CD4-positive, alpha-beta T cell treated with Interleukin-6 at 100 ng/mL for 8 hours (primary cell): Measurements from ENCODE around the gene ZNF700.
"Not testable (repeated sequence)": the region's sequence is repeated elsewhere in the genome, so short reads cannot be mapped to it uniquely, and the experiment has no call there.

Source experiments
- DNase-seq: peaks from one replicate; pipeline ENCODE4 v3.0.0-alpha.2; 2020; ENCODE audit warnings: mixed read lengths, low spot score

Gene ZNF700

DNA sequence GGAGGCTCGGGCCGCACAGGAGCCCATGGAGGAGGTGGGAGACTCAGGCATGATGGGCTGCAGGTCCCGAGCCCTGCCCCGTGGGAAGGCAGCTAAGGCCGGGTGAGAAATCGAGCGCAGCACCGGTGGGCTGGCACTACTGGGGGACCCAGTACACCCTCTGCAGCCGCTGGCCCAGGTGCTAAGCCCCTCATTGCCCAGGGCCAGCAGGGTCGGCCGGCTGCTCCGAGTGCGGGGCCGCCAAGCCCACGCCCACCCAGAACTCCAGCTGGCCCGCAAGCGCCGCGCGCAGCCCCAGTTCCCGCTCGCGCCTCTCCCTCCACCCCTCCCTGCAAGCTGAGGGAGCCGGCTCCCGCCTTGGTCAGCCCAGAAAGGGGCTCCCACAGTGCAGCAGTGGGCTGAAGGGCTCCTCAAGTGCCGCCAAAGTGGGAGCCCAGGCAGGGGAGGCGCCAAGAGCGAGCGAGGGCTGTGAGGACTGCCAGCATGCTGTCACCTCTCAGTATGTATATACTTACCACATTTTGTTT lies 16.5 kb downstream of the ZNF700 start:
- DNase-seq: not testable (repeated sequence)

DNA sequence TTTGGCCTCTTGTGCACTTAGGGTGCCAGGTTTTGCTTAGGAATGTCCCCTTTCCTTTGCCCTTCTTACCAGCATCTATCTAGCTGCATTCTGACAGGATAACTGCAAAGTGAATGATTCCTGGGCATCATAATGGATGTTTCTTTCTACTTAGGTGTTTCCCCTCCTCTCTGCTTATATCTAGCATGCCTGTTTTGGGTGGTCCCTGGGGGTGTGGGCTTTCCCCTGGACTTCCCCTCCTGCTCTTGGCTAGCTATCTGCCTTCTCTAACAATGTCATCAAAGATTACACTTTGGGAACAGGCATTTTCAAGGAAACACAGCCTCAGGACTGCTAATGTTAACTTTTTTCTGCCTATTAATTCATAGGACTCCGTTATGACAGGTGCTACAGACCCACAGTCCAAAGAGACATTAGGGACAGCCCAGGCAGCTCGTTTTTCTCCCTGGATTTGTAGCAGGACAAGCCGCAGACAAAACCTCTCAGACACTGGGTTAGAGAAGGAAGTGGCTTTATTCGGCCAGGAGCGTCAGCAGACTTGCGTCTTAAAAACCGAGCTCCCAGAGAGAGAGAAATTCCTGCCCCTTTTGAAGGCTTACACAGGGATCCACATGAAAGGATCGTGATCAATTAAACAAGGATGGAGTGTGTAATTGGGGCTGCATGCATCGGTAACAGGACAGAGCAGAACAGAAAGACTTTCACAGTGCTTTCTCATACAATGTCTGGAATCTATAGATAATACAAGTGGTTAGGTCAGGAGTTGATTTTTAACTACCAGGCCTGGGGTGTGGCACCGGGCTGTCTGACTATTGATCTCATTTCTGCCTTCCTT lies 17.3 kb downstream of the ZNF700 start:
- DNase-seq: no peak

DNA sequence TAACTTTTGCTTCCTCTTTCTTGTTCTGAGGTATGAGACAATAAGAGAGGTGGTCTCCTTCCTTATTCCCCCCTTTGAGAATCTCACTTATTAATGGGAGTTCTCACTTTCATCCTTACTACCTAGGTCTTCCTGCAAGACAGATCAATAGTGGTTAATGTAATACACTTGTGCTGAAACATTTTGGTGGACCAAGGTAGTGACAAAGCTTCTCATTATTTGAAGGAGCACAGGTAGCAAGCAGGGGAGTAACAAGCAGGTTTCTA lies 17.9 kb downstream of the ZNF700 start:
- DNase-seq: no peak

DNA sequence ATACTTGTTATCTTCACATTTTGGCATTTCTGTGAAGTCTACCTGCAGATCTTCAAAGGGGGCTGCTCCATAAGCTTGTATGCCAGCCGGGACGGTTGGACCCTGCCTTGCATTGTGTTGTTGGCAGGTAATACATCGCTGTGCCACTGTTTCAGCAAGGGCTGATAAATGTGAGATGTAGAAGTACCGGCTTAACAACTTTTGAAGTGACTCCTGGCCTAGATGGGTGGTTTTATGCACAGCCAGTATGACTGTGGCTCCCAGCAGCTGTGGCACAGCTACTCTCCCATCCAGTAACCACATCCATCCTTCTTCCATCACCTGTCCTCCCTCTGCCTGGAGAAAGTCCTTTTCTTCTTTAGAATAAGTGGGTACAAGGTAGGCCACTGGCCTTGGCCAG lies 19.7 kb downstream of the ZNF700 start:
- DNase-seq: no peak

DNA sequence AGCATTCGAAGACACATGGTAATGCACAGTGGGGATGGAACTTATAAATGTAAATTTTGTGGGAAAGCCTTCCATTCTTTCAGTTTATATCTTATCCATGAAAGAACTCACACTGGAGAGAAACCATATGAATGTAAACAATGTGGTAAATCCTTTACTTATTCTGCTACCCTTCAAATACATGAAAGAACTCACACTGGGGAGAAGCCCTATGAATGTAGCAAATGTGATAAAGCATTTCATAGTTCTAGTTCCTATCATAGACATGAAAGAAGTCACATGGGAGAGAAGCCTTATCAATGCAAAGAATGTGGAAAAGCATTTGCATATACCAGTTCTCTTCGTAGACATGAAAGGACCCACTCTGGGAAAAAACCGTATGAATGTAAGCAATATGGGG lies 23.7 kb downstream of the ZNF700 start:
- DNase-seq: no peak

DNA sequence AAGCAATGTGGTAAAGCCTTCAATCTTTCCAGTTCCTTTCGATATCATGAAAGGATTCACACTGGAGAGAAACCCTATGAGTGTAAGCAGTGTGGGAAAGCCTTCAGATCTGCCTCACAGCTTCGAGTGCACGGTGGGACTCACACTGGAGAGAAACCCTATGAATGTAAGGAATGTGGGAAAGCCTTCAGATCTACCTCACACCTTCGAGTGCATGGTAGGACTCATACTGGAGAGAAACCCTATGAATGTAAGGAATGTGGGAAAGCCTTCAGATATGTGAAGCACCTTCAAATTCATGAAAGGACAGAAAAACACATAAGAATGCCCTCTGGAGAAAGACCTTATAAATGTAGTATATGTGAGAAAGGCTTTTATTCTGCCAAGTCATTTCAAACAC lies 24.3 kb downstream of the ZNF700 start:
- DNase-seq: no peak

DNA sequence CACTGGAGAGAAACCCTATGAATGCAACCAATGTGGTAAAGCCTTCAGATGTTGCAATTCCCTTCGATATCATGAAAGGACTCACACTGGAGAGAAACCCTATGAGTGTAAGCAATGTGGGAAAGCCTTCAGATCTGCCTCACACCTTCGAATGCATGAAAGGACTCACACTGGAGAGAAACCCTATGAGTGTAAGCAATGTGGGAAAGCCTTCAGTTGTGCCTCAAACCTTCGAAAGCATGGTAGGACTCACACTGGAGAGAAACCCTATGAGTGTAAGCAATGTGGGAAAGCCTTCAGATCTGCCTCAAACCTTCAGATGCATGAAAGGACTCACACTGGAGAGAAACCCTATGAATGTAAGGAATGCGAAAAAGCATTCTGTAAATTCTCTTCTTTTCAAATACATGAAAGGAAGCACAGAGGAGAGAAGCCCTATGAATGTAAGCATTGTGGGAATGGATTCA lies 24.7 kb downstream of the ZNF700 start:
- DNase-seq: not testable (repeated sequence)

DNA sequence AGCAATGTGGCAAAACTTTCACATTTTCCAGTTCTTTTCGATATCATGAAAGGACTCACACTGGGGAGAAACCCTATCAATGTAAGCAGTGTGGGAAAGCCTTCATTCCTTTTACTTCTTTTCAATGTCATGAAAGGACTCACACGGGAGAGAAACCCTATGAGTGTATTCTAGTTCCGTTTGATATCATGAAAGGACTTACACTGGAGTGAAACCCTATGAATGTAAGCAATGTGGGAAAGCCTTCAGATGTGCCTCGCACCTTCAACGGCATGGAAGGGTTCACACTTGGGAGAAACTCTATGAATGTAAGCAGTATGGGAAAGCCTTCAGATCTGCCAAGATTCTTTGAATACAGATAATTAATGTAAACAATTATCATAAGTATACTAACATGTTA lies 25.4 kb downstream of the ZNF700 start:
- DNase-seq: no peak

DNA sequence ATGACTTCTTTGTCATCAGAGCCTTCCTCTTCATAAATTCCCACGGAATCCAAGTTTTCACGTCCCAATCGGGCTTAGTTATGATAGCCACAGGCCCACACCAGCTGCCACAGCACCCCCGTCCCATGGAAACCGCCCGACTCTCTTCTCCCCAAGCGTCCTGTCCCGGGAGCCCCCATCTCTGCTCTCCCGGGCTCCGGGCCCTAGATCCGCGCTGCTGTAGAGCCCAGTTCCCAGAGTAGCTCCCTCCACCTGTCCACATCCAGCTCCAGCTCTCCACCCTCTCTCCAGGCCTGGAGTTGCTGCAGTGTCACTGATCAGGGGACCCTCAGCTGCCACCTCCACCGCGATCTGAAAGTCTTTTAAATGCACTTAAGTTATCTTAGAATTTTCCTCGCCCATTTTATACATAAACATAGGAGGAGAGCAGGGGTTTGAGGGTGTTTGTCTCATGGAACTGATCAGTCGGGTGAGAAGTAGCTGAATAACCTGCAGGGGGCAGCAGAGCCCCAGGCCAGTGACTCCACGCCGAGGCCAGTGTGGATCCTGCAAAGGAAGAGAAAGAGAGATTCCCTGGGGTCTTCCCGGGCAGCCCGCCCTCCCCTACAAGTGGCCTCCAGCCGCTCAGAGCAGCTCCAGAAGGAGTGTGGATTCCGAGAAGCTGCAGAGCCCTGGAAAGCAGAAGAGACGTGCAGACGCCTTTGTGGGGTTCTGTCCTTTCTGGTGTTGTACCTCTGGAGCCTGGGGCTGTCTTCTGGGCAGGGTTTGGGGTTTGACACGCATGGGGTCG lies 38.9 kb downstream of the ZNF700 start:
- DNase-seq: peak; percentile 71

DNA sequence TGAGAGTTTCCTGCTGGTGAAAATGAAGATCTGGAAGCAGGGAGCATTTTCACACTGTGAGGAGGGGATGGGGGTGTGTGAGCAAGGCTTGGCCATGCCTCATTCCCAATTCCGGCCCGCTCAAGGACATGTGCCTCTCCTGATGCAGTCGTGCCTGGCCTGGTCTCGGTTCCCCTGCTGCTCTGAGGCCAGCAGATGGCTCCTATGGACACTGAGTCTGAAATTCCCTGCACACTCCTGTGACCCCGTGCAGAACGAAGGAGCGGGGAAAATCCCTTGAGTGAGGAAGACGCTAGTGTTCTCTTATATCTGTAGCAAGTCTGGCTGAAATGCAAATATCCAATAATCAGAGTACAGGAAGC lies 39.6 kb downstream of the ZNF700 start:
- DNase-seq: no peak

DNA sequence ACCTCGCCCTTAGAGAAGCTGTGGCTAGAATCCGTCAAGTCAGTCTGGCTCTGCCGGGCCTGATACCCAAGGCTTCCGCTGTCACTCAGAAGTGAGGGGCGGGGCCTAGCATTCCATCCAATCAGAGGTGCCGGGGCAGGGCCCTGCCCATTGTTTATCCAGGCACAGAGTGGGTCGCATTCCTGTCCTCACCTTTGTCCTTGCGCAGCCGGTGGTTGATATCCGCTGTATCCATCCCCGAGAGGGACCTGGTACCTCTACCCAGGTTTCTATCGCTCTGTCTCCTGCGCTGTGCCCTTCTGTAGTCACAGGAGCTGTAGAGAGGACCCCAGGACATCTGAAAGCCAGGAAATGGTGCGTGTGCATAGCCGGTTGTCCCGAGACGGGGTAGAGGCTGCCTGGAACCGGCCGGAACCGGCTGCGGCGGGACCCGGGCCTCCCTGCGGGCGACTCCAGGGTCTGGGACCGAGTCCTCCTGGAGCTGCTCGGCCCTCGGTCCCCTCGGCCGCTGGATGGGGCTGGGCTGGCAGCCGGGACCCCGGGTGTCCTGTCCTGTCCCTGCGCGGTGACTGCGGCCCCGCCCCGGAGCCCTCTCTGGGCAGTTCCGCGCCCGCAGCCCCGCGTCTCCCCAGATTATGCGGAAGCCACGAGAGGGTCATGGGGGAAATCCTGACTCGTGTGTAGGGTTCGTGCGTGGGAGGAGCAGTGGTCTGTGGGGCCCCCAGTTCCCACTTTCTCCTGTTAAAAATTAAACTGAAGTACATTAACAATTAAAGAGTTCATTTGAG lies 40.1 kb downstream of the ZNF700 start, which contains the start of gene ZNF763:
ZNF763 (plus strand) TSS at position 183 of the 788 bp plus-strand sequence; CDS start at position 352, 169 bp downstream.
- peak; percentile 91 for DNase-seq

DNA sequence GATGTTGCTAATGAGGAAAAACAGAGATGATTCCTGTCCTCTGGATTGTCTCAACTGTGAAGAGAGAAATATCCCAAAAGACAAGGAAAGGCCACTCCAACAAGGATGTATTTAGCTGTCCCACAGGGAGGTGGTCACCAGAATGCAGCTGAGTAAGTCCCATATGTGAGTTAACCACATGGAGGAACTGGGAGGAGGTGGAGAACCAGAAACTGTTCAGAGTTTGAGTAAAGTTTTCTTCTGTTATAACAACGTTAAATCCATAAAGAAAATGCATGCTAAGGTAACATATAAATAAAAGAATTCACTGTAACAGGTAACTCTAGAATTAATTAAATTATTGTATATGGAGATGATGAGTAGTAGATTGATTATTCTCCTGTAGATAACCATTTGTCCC lies 45.3 kb downstream of the ZNF700 start:
- DNase-seq: no peak

DNA sequence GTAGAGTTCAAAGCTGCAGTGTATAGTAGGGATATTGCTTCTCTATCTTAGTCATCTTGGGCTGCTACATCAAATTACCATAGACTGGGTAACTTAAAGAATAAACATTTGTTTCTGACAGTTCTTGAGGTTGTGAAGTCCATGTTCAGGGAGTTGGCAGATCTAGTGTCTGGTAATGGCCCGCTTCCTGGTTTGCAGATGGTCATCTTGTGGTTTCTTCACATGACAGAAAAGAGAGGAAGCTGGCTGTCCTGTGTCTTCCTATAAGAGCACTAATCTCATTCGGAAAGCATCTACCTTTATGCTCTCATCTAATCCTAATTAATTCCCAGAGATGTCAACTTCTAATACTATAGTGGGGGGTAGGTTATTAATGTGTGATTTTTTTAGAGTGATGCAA lies 46.1 kb downstream of the ZNF700 start:
- no peak for DNase-seq

DNA sequence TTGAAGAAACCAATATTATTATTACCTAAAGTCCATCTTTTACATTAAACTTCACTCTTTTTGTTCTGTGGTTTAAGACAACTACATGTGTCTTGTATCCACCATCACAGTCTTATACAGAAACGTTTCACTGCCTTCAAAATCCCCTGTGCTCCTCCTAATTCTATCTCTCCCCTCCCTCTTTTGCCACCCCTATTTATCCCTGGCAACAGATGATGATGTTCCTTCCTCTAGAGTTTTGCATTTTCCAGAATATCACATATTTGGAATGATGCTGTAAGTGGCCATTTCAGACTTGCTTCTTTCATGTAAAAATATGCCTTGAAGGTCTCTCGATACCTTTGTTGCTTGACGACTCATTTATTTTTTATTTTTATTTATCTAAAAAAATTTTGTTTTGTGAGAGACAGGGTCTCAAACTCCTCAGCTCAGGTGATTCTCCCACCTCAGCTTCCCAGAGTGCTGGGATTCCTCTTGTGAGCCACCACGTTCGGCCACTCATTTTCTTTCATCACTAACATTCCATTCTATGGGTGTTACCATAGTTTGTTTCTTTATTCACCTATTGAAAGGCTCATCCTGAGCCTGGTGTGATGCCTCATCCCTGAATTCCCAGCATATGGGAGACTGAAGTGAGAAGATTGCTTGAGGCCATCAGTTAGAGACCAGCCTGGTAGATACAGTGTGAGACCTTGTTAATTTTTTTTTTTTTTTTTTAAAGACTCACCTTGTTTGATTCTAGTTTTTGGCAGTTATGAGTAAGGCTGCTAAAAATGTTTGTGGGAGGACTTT lies 48.3 kb downstream of the ZNF700 start:
- no peak for DNase-seq

DNA sequence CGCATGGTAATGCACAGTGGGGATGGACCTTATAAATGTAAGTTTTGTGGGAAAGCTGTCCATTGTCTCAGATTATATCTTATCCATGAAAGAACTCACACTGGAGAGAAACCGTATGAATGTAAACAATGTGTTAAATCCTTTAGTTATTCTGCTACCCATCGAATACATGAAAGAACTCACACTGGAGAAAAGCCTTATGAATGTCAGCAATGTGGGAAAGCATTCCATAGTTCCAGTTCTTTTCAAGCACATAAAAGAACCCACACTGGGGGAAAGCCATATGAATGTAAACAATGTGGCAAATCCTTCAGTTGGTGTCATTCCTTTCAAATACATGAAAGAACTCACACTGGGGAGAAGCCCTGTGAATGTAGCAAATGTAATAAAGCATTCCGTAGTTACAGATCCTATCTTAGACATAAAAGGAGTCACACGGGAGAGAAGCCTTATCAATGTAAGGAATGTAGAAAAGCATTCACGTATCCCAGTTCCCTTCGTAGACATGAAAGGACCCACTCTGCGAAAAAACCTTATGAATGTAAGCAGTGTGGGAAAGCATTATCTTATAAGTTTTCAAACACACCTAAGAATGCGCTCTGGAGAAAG lies 53.7 kb downstream of the ZNF700 start:
- no peak for DNase-seq

DNA sequence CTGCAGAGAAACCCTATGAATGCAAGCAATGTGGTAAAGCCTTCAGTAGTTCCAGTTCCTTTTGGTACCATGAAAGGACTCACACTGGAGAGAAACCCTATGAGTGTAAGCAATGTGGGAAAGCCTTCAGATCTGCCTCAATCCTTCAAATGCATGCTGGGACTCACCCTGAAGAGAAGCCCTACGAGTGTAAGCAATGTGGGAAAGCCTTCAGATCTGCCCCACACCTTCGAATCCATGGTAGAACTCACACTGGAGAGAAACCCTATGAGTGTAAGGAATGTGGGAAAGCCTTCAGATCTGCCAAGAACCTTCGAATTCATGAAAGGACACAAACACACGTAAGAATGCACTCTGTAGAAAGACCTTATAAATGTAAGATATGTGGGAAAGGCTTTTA lies 54.6 kb downstream of the ZNF700 start:
- no peak for DNase-seq

DNA sequence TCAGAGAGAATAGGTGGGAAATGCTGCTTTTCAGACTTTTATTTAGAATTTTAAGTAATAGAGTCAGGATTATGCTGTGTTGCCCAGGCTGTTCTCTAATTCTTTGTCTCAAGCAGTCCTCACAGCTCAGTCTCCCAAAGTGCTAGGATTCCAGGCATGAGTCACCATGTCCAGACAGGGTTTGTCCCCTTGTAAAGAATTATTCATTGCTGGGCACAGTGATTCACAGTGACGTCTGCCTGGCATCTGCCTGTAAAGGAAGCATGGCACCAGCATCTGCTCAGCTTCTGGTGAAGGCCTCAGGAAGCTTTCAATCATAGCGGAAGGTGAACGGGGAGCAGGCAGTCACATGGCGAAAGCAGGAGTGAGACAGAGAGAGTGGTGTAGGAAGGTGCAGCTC lies 57.6 kb downstream of the ZNF700 start:
- no peak for DNase-seq

DNA sequence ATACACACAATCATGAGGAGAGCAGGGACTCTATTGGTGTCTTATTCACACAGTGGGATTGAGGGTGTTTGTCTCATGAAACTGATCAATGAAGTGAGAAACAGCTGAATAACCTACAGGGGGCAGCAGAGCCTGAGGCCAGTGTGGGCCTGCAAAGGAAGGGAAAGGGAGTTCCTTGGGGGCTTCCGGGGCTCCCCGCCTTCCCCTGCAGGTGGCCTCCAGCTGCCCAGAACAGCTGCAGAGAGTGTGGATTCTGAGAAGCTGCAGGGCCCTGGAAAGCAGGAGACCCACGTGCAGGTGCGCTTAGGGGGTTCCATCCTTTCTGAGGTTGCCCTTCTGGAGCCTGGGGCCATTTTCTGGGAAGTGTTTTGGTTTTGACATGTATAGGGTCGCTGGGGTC lies 60.1 kb downstream of the ZNF700 start:
- no peak for DNase-seq

DNA sequence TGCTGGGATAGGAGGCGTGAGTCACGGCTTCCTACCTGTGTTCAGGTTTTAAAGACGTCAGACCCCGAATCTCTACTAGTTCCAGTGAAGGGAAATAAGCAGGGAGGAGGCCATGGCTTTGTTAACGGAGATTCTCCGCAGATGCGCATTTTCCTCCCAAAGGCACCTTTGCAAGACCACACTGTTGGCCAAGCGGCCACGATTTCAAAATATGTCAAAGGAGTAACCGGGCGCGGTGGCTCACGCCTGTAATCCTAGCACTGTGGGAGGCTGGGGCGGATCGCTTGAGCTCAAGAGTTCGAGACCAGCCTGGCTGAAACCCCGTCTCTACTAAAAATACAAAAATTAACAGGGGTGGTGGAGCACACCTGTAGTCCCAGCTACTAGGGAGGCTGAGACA lies 61.8 kb downstream of the ZNF700 start:
- no peak for DNase-seq

DNA sequence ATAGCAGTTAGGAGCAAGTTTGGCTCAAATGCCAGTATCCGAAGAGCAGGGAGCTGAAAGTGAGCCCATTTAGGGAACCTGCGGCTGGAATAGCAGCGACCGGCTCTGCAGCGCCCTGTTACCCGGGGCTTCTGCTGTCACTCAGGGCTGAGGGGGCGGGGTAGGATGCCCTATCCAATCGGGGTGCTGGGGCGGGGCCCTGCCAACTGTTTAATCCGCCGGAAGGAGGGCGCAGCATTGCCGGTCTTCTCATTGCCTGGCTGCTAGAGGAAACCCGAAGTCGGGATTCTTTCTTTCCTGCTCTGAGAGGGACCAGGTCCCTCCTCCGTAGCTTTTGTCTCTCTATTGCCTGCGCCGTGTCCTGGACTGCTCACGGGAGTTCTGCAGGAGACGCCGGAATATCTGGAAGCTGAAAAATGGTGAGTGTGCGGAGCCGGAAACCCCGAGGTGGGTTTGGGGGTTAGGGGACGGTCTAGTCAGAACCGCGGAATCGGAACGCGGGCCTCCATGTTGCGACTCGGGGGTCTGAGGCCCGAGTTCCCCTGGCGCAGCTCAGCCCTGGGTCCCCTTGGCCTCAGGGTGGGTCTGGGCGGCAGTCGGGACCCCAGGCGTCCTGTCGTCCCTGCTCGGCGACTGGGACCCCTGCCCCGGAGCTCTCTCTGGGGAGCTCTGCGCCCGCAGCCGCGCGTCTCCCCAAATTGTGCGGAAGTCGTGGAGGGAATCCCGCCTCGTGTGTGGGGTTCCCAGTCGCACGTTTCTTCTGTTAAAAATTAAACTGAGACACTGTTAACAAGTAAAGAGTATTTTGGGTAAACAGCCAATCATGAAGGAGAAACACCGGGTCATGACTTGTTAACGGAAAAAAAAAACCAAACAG lies 62.7 kb downstream of the ZNF700 start:
- DNase-seq: peak; percentile 89
